Activated CD4-positive, alpha-beta memory T cell treated with anti-CD3 and anti-CD28 coated beads, Interleukin-2, amount 10 ng/mL, durations not matched to agents 7 days and 5 days (primary cell): ENCODE data around the gene FBXL7. TPM values are rescaled to one million over a fixed set of nuclear protein-coding genes. Genes with fewer than 3 reads are reported as not detected.

ENCODE experiments used
- CTCF ChIA-PET: fragments of 350-600 bp; sonication (Branson Sonifier 250); formaldehyde crosslinking; loops from one replicate; lab custom pipeline; 2021; ENCODE audit warnings: antibody characterized with exemption, inconsistent platforms; lab: Charles Lee
- POLR2A ChIA-PET: fragments of 350-600 bp; sonication (Branson Sonifier 250); formaldehyde crosslinking; loops from one replicate; lab custom pipeline; 2021; ENCODE audit warnings: antibody characterized with exemption; lab: Charles Lee
- DNase-seq: peaks from one replicate; pipeline ENCODE4 v3.0.0-alpha.2; 2020
- H3K27ac Mint-ChIP-seq: one replicate; pipeline ENCODE4 v1.8.0; 2021; ENCODE audit warnings: mild to moderate bottlenecking, mixed read lengths
- H3K27me3 Mint-ChIP-seq: one replicate; pipeline ENCODE4 v1.8.0; 2021; ENCODE audit warnings: mixed read lengths
- H3K36me3 Mint-ChIP-seq: one replicate; pipeline ENCODE4 v1.8.0; 2021; ENCODE audit warnings: low read depth, mixed read lengths
- H3K4me1 Mint-ChIP-seq: one replicate; pipeline ENCODE4 v1.8.0; 2021; ENCODE audit warnings: mixed read lengths
- H3K4me3 Mint-ChIP-seq: one replicate; pipeline ENCODE4 v1.8.0; 2021; ENCODE audit warnings: mild to moderate bottlenecking, mixed read lengths
- H3K9me3 Mint-ChIP-seq: one replicate; pipeline ENCODE4 v1.8.0; 2021; ENCODE audit warnings: mixed read lengths
- total RNA-seq, 2 experiments: library from RNA; stranded (reverse); gene quantifications; one replicate each; pipeline ENCODE4 v1.2.3, GENCODE V29; 2021

Gene FBXL7
- total RNA-seq, 2 experiments from 2014 or later = not detected

DNA sequence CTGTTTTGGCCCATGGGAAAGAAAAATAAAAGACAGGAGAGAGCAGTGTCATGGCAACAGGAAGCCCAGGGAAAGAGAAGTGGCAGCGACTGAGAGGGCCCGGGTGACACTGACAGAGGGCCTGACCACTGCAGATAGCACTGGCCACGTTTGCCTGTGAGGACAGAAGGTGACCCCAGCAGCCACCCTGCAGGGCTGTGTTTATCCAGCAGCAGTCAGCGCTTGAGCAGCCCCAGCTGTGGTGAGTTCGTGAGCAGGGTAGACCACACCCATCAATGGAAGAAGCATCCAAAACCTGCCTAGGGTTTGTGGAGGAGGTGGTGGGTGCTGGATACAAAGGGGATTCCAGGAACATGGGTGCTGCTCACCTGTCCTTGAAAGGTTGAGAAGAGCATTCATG lies 457.1 kb downstream of the FBXL7 start:
- Mint-ChIP-seq H3K36me3 (no peaks in the 10 kb centered on the region), H3K4me3 (no peak overlapping the region), H3K4me1 (no peaks in the 10 kb centered on the region), H3K9me3 (peaks cover 8% of the 10 kb centered on the region), H3K27ac (no peak overlapping the region), H3K27me3 (no peaks in the 10 kb centered on the region)
- DNase-seq = no peak
- ChIA-PET POLR2A (no interaction called here), CTCF (no interaction called here)

DNA sequence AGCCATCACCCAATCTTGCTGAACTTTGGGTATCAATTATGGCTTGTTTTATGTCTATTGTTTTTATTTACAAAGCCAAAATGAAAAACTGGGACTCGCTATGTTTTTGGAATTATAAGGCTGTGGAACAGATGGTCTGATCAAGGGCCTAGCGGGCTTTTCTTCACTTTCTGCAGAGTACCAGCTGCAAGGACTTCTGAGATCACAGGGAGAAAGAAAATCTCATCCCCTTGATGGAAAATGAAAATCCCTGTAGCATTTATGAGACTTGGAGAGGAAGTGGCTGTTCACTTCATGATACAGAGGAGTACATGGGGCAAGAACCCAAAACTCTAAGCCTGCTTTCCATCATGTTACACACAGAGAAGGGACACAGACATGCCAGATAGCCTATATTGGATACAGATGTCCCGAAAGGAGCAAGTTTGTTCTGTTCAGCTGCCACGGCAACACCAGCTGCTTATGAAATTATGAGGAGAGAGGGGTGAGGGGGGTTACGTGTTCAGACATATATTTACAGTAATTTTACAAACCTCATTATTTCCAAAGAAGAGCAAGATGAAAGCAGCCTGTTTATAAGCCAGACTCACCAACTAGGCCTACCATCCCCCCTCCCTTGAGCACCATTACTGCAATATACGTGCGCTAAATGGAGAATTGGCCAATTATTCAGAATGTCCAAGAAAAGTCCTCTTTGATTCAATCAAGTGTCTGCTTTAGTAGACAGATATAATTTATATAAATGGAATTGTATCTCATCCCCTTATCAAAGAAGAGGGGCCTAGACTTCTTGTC lies 459.6 kb downstream of the FBXL7 start:
- peaks cover 8% of the 10 kb centered on the region for H3K9me3 Mint-ChIP-seq
- no peaks in the 10 kb centered on the region for H3K27me3 Mint-ChIP-seq
- no peak overlapping the region for H3K4me3 Mint-ChIP-seq
- ChIA-PET CTCF (no interaction called here), POLR2A (no interaction called here)
- H3K27ac Mint-ChIP-seq = no peak overlapping the region
- no peaks in the 10 kb centered on the region for H3K36me3 Mint-ChIP-seq
- H3K4me1 Mint-ChIP-seq = no peaks in the 10 kb centered on the region
- no peak for DNase-seq

DNA sequence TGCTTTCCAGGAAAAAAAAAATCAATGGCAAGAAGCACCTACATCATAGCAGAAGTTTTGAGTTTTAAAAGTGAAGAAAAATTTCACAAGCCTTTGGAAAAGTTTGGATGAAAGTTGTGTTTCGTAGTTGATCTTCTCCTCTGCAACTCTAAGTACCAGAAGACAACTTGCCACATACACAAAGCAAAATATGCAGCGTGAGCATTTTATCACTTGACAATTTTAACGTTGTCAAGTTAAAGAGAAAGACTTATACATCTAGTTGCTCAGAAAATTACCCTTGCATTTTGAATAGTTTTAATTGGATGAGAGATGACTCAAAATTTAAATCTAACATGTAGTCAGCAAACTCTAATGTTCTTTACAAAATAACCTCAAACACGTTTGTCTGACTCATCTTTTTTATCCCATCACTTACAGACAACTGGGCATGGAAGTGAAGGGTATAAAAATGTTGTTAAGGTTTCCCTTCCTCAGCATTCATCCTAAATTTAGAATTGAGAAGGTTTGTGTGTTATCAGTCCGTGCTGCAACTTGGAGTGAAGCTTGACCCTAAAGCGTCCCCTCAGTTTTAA lies 466.2 kb downstream of the FBXL7 start:
- ChIA-PET CTCF (no interaction called here), POLR2A (no interaction called here)
- Mint-ChIP-seq H3K27me3 (no peaks in the 10 kb centered on the region), H3K4me1 (no peaks in the 10 kb centered on the region), H3K4me3 (no peak overlapping the region), H3K36me3 (no peaks in the 10 kb centered on the region), H3K27ac (no peak overlapping the region), H3K9me3 (no peaks in the 10 kb centered on the region)
- DNase-seq = no peak

DNA sequence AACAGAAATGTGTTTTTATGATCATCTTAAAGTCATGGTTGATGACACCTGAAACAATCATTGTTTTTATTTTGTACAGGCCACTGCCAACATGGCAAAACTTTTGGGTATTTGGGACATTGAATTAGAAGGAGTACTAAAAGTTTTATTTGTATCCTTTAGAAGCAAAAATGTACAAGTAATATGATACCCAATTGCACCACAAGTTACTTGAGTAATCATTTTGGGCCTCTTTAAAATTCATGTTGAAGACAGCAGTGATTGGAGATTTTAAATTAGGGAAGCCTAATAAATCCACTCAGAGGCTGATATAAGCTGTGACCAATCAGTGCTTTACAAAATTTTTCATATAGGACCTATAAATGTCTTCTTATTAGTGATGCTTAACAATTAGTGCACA lies 466.7 kb downstream of the FBXL7 start:
- H3K36me3 Mint-ChIP-seq = no peaks in the 10 kb centered on the region
- H3K4me1 Mint-ChIP-seq = no peaks in the 10 kb centered on the region
- no peak overlapping the region for H3K4me3 Mint-ChIP-seq
- no peaks in the 10 kb centered on the region for H3K27me3 Mint-ChIP-seq
- H3K27ac Mint-ChIP-seq = no peak overlapping the region
- DNase-seq = no peak
- H3K9me3 Mint-ChIP-seq = no peaks in the 10 kb centered on the region
- ChIA-PET POLR2A (no interaction called here), CTCF (no interaction called here)

DNA sequence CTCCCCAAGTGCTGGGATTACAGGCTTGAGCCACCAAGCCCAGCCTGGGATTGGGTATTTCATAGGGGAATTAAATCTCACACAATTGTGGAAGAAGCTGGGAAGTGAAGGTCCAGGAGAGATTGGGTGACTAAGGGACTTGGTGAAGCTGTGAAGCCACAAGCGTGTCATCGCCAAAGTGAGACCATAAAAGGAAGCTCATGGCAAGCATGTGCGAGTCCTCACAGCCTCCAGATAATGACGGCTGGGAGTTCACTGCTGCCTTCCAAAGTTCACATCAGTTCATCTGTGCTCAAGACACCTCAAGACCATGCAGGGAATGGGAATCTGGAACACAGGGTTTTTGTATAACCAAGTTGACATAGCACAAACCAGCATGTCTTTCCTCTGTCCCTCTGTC lies 469.0 kb downstream of the FBXL7 start:
- CTCF ChIA-PET = no interaction called here
- Mint-ChIP-seq H3K4me3 (no peak overlapping the region), H3K27me3 (no peaks in the 10 kb centered on the region), H3K4me1 (no peaks in the 10 kb centered on the region), H3K9me3 (no peaks in the 10 kb centered on the region), H3K27ac (no peak overlapping the region), H3K36me3 (no peaks in the 10 kb centered on the region)
- no peak for DNase-seq
- POLR2A ChIA-PET = no interaction called here

DNA sequence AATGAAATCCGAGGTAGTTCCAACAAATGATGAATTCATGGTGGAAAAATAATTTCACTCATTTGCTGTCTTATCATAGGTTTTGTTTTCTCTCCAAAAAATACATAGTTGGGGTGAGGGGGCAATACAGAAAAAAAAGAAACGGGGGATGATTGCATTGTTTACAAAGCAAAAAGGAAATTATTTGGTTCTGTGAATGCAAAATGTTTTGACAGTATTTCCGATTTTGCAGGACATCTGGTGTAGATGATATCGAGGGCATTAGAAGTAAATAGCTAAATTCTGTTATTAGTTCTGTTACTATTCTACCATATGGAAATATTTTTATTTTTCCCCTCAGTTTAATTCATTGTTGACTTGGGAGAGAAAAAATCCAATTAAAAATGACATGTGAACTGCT lies 477.9 kb downstream of the FBXL7 start:
- H3K4me3 Mint-ChIP-seq = no peak overlapping the region
- no peaks in the 10 kb centered on the region for H3K9me3 Mint-ChIP-seq
- H3K27me3 Mint-ChIP-seq = no peaks in the 10 kb centered on the region
- ChIA-PET CTCF (no interaction called here), POLR2A (no interaction called here)
- no peak for DNase-seq
- H3K4me1 Mint-ChIP-seq = no peaks in the 10 kb centered on the region
- H3K27ac Mint-ChIP-seq = no peak overlapping the region
- no peaks in the 10 kb centered on the region for H3K36me3 Mint-ChIP-seq

DNA sequence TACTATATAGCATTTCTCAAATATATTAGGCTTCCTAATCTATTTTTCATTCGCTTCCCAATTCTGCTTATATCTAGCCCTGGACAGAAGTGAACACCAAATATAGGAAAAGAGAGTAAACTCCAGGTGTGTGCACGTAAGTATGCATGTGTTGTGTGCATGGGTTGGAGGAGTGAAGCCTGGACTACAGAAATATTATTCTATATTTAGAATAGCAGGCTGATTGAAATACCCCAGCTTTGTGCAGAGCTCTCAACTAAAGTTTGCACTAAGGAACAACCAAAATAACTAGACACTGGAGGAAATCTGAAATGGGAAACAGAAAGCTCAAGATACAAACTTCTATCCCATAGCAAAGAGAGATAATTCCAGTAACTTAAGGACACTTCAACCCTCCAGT lies 480.9 kb downstream of the FBXL7 start:
- Mint-ChIP-seq H3K4me1 (no peaks in the 10 kb centered on the region), H3K27me3 (no peaks in the 10 kb centered on the region), H3K36me3 (no peaks in the 10 kb centered on the region), H3K9me3 (no peaks in the 10 kb centered on the region), H3K4me3 (no peak overlapping the region), H3K27ac (no peak overlapping the region)
- POLR2A ChIA-PET = no interaction called here
- DNase-seq = no peak
- CTCF ChIA-PET = no interaction called here

DNA sequence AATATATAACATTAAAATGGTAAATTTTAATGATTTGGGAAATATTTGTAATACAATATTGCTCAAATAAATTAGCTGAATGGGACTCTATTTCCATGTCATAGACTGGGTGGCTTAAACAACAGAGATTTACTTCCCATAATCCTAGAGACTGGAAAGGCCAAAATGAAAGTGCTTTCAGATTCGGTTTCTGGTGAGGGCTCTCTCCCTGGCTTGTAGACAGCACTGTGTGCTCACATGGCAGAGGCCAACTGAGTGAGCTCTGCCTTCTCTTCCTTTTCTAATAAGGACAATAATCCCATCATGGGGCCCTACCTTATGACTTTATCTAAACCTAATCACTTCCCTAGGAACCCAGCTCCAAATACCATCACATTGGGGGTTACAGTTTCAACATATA lies 483.4 kb downstream of the FBXL7 start:
- DNase-seq = no peak
- CTCF ChIA-PET = no interaction called here
- Mint-ChIP-seq H3K27me3 (no peaks in the 10 kb centered on the region), H3K9me3 (peaks cover 2% of the 10 kb centered on the region), H3K4me3 (no peak overlapping the region), H3K4me1 (no peaks in the 10 kb centered on the region), H3K36me3 (no peaks in the 10 kb centered on the region), H3K27ac (no peak overlapping the region)
- POLR2A ChIA-PET = no interaction called here
